Vagina (tissue), 2 donors: ENCODE measurements around the gene SLC17A7.

ENCODE experiments used
- CTCF ChIP-seq, 3 experiments: fragments of 450-650 bp in 2 of 3; fragments of 200-600 bp in 1 of 3; sonication (generic) in 1 of 3; IDR thresholded peaks; one replicate each; pipeline ENCODE4 v1.5.1; 2017 to 2019; ENCODE audit warnings: antibody characterized with exemption in 3 of 3, mild to moderate bottlenecking in 2 of 3, moderate library complexity in 2 of 3
- POLR2A ChIP-seq, 2 donors: fragments of 450-650 bp; IDR thresholded peaks; one replicate each; pipeline ENCODE4 v1.6.1; 2017; ENCODE audit warnings: antibody characterized with exemption in 2 of 2, mild to moderate bottlenecking in 2 of 2, moderate library complexity in 2 of 2
- POLR2AphosphoS5 ChIP-seq, 2 donors: sonication (generic); formaldehyde crosslinking; IDR thresholded peaks; one replicate each; pipeline ENCODE4 v1.9.0; 2017; ENCODE audit warnings: antibody characterized with exemption in 2 of 2, mild to moderate bottlenecking in 2 of 2, low read depth in 1 of 2; ENCODE audit not compliant: insufficient read depth in 1 of 2

GRCh38 chr19:49403404-49404187, 37.7 kb downstream of the SLC17A7 start:
- TF ChIP-seq CTCF (IDR thresholded peaks at IDR 0.05) (no peak), POLR2AphosphoS5 (IDR thresholded peaks at IDR 0.05; ENCODE audit: insufficient read depth in 1 of 2, low read depth in 1 of 2) (no peak), POLR2A (IDR thresholded peaks at IDR 0.05) (no peak)
